GM18505 (cell line): ENCODE measurements around the gene UPP2.

Experiments
- ATAC-seq: cut with Tn5 transposase; IDR thresholded peaks from one replicate; pipeline ENCODE4 v1.9.1; 2021; ENCODE audit not compliant: unreplicated experiment
- POLR2A ChIP-seq: IDR thresholded peaks from 4 replicates; pipeline ENCODE4 v1.6.1; 2011; ENCODE audit warnings: borderline replicate concordance; ENCODE audit not compliant: insufficient read depth, insufficient read length; ENCODE audit errors: extremely low read depth

The UPP2 gene

GRCh38 chr2:158134655-158135054 is 33.0 kb downstream of the UPP2 start:
- ATAC-seq: no peak
- no peak for TF ChIP-seq POLR2A

- no peak for ATAC-seq
- TF ChIP-seq POLR2A: no peak
Observed at GRCh38 chr2:158135096-158135495, 33.4 kb downstream of the UPP2 start.

GRCh38 chr2:158138255-158138654 is 36.6 kb downstream of the UPP2 start:
- ATAC-seq: no peak
- no peak for TF ChIP-seq POLR2A

GRCh38 chr2:158140201-158140600 is 38.5 kb downstream of the UPP2 start:
- ATAC-seq: no peak
- TF ChIP-seq POLR2A: no peak

DNA sequence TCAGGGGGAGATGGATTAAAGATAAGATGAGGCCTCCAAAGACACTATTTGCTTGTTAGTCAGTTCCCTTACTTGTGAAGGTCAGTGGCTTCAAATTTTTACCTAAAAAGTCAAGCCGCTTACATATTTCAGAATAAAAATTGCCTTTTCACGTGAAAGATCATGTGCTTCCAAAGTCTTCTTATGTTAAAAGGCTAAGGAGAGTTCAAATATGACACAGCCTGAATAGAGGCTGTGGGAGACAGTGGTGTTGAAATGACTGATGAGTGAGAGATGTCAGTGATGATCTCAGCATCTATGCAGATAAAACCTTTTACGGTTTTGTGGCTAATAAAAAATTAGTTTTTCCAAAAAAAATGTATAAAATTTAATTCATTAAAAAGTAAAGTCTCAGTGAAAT is 40.5 kb downstream of the UPP2 start:
- no peak for ATAC-seq
- TF ChIP-seq POLR2A: no peak

- ATAC-seq: no peak
Observed at GRCh38 chr2:158142568-158143332, 41.1 kb downstream of the UPP2 start.

GRCh38 chr2:158143703-158144360 is 42.2 kb downstream of the UPP2 start:
- TF ChIP-seq POLR2A: no peak
- no peak for ATAC-seq

More at GRCh38 chr2:158142568-158143332, 41.1 kb downstream of the UPP2 start:
- no peak for TF ChIP-seq POLR2A

GRCh38 chr2:158144914-158145625 is 43.4 kb downstream of the UPP2 start:
- no peak for ATAC-seq
- no peak for TF ChIP-seq POLR2A

- TF ChIP-seq POLR2A: no peak
- no peak for ATAC-seq
Observed at GRCh38 chr2:158153270-158154015, 51.8 kb downstream of the UPP2 start.

DNA sequence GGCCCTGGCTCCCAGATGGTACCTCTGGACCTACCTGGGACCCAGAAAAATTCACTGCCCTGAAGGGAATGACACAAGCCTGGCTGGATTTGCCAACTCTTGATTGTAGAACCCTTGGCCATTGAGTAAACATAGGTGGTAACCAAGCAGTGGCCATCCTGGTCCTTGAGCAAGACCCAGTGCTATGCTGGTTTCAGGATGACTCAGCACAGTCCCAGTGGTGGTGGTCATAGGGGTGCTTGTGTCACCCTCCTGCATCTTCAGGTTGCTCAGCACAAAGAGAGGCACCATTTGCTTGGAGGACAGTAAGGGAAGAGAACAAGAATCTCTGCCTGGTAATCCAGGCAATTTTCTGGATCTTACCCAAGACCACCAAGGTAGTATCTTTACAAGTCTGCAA is 52.9 kb downstream of the UPP2 start:
- no peak for ATAC-seq
- TF ChIP-seq POLR2A: no peak

GRCh38 chr2:158172719-158173118 is 71.0 kb downstream of the UPP2 start:
- no peak for ATAC-seq
- TF ChIP-seq POLR2A: no peak

- no peak for ATAC-seq
- no peak for TF ChIP-seq POLR2A
Observed at GRCh38 chr2:158174495-158174894, 72.8 kb downstream of the UPP2 start.

DNA sequence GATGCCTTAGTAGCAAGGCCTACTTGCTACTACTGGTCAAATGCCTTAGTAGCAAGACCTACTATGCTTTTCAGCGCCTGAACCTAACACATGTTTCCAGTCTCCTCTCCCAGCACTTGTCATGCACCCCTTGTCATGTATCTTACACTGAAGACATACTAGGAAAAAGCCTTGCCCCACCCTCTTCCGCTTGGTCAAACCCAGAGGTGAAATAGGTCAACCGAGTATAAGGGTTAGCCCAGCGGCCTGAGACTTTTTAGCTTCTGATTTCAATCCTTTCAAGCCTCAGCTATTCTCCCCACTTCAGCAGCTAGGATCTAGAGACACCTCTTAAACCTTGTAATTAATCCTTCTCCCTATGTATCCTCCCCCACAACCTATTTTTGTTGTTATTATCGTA is 73.3 kb downstream of the UPP2 start:
- ATAC-seq: no peak
- no peak for TF ChIP-seq POLR2A
